Stimulated activated CD4-positive, alpha-beta T cell treated with anti-CD3 and anti-CD28 coated beads, Interleukin-12 subunit alpha, Interleukin-12 subunit beta, amount 100 ng/mL, for 4 hours (primary cell): ENCODE results near the gene CACNG4.

Source experiments
- DNase-seq: peaks from one replicate; pipeline ENCODE4 v3.0.0-alpha.2; 2020

Gene CACNG4

GRCh38 chr17:66985338-66986237 is 21.1 kb downstream of the CACNG4 start:
- no peak for DNase-seq

GRCh38 chr17:66986659-66987058 is 22.2 kb downstream of the CACNG4 start:
- no peak for DNase-seq

- DNase-seq: no peak
These were observed 22.6 kb downstream of the CACNG4 start for GRCh38 chr17:66987059-66987616.

- DNase-seq: no peak
These were observed 23.7 kb downstream of the CACNG4 start for GRCh38 chr17:66988069-66988798.

- DNase-seq: no peak
These were observed 24.6 kb downstream of the CACNG4 start for GRCh38 chr17:66989076-66989475.

- DNase-seq: no peak
These were observed 25.1 kb downstream of the CACNG4 start for GRCh38 chr17:66989579-66989978.

GRCh38 chr17:66990047-66990446 is 25.5 kb downstream of the CACNG4 start:
- DNase-seq: no peak

GRCh38 chr17:66992911-66993442 is 28.5 kb downstream of the CACNG4 start:
- no peak for DNase-seq

GRCh38 chr17:66994361-66994760 is 29.9 kb downstream of the CACNG4 start:
- no peak for DNase-seq

GRCh38 chr17:66994930-66995535 is 30.5 kb downstream of the CACNG4 start:
- DNase-seq: no peak

GRCh38 chr17:66995944-66996343 is 31.4 kb downstream of the CACNG4 start:
- no peak for DNase-seq

GRCh38 chr17:66996926-66997325 is 32.4 kb downstream of the CACNG4 start:
- DNase-seq: no peak

GRCh38 chr17:67003231-67003630 is 38.7 kb downstream of the CACNG4 start:
- no peak for DNase-seq

- DNase-seq: no peak
These were observed 39.7 kb downstream of the CACNG4 start for GRCh38 chr17:67004181-67004580.

GRCh38 chr17:67007266-67007665 is 42.8 kb downstream of the CACNG4 start:
- no peak for DNase-seq

GRCh38 chr17:67008101-67008500 is 43.6 kb downstream of the CACNG4 start:
- no peak for DNase-seq

GRCh38 chr17:67011527-67012175 is 47.1 kb downstream of the CACNG4 start:
- no peak for DNase-seq

GRCh38 chr17:67013891-67014290 is 49.4 kb downstream of the CACNG4 start:
- no peak for DNase-seq

- no peak for DNase-seq
These were observed 50.5 kb downstream of the CACNG4 start for GRCh38 chr17:67015001-67015400.

- no peak for DNase-seq
These were observed 51.7 kb downstream of the CACNG4 start for GRCh38 chr17:67016039-67016762.

GRCh38 chr17:67017910-67018309 is 53.4 kb downstream of the CACNG4 start:
- no peak for DNase-seq
